NCI-H2081 (cell line): ENCODE results near the gene ACTR1A.

ENCODE experiments used
- DNase-seq, 2 experiments: peaks; one replicate each; lab custom pipeline; 2025; lab: John Stamatoyannopoulos, UW

ACTR1A gene

GRCh38 chr10:102452672-102453340 lies 49.7 kb downstream of the ACTR1A start:
- DNase-seq = no peak

- DNase-seq = peak in 1 of 2 experiments; percentile 4
These were observed 51.2 kb downstream of the ACTR1A start, which contains the start of gene C10orf95 for GRCh38 chr10:102451105-102451969. C10orf95 (minus strand) TSS chr10:102451543; CDS start chr10:102451093, 450 bp downstream.

GRCh38 chr10:102450374-102451104 lies 52.0 kb downstream of the ACTR1A start:
- peak; percentile 84 to 90 for DNase-seq

- no peak for DNase-seq
These were observed 52.5 kb downstream of the ACTR1A start for GRCh38 chr10:102450124-102450373.

GRCh38 chr10:102449321-102450123 lies 53.0 kb downstream of the ACTR1A start:
- peak; percentile 68 to 80 for DNase-seq

- DNase-seq = no peak
These were observed 57.7 kb downstream of the ACTR1A start for GRCh38 chr10:102444851-102445250.

- no peak for DNase-seq
These were observed 64.1 kb downstream of the ACTR1A start for GRCh38 chr10:102438374-102438773.

GRCh38 chr10:102437515-102437914 lies 65.0 kb downstream of the ACTR1A start:
- DNase-seq = no peak

GRCh38 chr10:102436312-102436711 lies 66.2 kb downstream of the ACTR1A start:
- no peak for DNase-seq

- DNase-seq = no peak
These were observed 66.8 kb downstream of the ACTR1A start for GRCh38 chr10:102435529-102436233.

- no peak for DNase-seq
These were observed 67.4 kb downstream of the ACTR1A start for GRCh38 chr10:102435133-102435497.

GRCh38 chr10:102434394-102435132 lies 67.9 kb downstream of the ACTR1A start:
- no peak for DNase-seq

- DNase-seq = no peak
These were observed 68.9 kb downstream of the ACTR1A start for GRCh38 chr10:102433619-102434046.

GRCh38 chr10:102432162-102432950 lies 70.2 kb downstream of the ACTR1A start, which contains the start of gene CUEDC2:
CUEDC2 (minus strand) TSS chr10:102432574; CDS start chr10:102425188, 7,386 bp downstream.
- peak; percentile 90 to 94 for DNase-seq

GRCh38 chr10:102431452-102432124 lies 70.9 kb downstream of the ACTR1A start:
- DNase-seq = peak in 1 of 2 experiments; percentile 11

GRCh38 chr10:102429468-102429867 lies 73.0 kb downstream of the ACTR1A start:
- DNase-seq = no peak
